ENCODE measurements around the gene SLIT3.

DNA sequence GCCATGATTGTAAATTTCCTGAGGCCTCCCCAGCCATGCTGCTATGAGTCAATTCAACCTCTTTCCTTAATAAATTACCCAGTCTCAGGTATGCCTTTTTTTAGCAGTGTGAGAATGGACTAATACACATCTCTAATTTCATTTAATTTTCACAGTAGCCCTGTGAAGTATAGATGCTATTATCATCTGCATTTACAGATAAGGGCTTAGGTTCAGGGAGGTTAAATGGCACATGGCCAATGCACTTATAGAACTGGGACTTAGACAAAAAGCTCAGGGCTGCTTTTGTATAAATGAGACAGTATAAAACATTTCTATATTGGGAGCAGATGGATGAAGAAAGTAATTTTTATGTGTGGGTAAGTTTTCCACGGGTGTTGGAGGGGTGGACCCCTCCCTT lies 658.9 kb downstream of the SLIT3 start:
- TF ChIP-seq, protein P1, sequence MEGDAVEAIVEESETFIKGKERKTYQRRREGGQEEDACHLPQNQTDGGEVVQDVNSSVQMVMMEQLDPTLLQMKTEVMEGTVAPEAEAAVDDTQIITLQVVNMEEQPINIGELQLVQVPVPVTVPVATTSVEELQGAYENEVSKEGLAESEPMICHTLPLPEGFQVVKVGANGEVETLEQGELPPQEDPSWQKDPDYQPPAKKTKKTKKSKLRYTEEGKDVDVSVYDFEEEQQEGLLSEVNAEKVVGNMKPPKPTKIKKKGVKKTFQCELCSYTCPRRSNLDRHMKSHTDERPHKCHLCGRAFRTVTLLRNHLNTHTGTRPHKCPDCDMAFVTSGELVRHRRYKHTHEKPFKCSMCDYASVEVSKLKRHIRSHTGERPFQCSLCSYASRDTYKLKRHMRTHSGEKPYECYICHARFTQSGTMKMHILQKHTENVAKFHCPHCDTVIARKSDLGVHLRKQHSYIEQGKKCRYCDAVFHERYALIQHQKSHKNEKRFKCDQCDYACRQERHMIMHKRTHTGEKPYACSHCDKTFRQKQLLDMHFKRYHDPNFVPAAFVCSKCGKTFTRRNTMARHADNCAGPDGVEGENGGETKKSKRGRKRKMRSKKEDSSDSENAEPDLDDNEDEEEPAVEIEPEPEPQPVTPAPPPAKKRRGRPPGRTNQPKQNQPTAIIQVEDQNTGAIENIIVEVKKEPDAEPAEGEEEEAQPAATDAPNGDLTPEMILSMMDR (IDR thresholded peaks at IDR 0.05) = no peak
- TF ChIP-seq RAD21 (IDR thresholded peaks at IDR 0.05; ENCODE audit: low read length) = no peak

Data from SK-N-SH (cell line).